Esophagus muscularis mucosa (tissue), 3 donors: Measurements from ENCODE around the gene UGDH.
"Not testable (repeated sequence)": the region's sequence is repeated elsewhere in the genome, so short reads cannot be mapped to it uniquely, and the experiment has no call there.

Source experiments
- CTCF ChIP-seq, 3 experiments: fragments of 200-600 bp in 2 of 3; fragments of 450-650 bp in 1 of 3; sonication (generic) in 2 of 3; IDR thresholded peaks; one replicate each; pipeline ENCODE4 v1.5.1; 2017 to 2019; ENCODE audit warnings: antibody characterized with exemption in 3 of 3, mild to moderate bottlenecking in 2 of 3, moderate library complexity in 1 of 3
- POLR2A ChIP-seq: fragments of 450-650 bp; IDR thresholded peaks from one replicate; pipeline ENCODE4 v1.6.1; 2017; ENCODE audit warnings: antibody characterized with exemption, moderate library complexity, mild to moderate bottlenecking, low read depth
- POLR2AphosphoS5 ChIP-seq, 2 donors: sonication (generic); formaldehyde crosslinking; IDR thresholded peaks; one replicate each; pipeline ENCODE4 v1.6.1; 2017; ENCODE audit warnings: antibody characterized with exemption in 2 of 2

- TF ChIP-seq CTCF (IDR thresholded peaks at IDR 0.05); POLR2A; POLR2AphosphoS5 (IDR thresholded peaks at IDR 0.05): not testable (repeated sequence)
Measured at GRCh38 chr4:39532237-39532636, 5.0 kb upstream of the UGDH start.
